ENCODE measurements around the gene C16orf74. TPM values are rescaled to one million over a fixed set of nuclear protein-coding genes. Genes with fewer than 3 reads are reported as not detected.

The C16orf74 gene
- total and polyA plus RNA-seq, 2 donors, result 1.5 to 6.4 TPM

GRCh38 chr16:85698459-85698891, 52.4 kb downstream of the C16orf74 start:
- no peaks in the 10 kb centered on the region for H3K36me3 ChIP-seq (ENCODE audit: control insufficient read depth in 2 of 2, insufficient read depth in 2 of 2, low read length in 1 of 2)
- peaks cover 0 to 29% of the 10 kb centered on the region in 2 donors for H3K27me3 ChIP-seq (ENCODE audit: control insufficient read depth in 2 of 2, insufficient read depth in 1 of 2, low read length in 1 of 2)
- H3K4me1 ChIP-seq (ENCODE audit: control insufficient read depth in 2 of 2, insufficient read depth in 2 of 2, low read length in 2 of 2), result peaks cover 0 to 2% of the 10 kb centered on the region in 2 donors
- H3K4me3 ChIP-seq (ENCODE audit: low read length in 2 of 2), result no peak overlapping the region
- H3K27ac ChIP-seq (ENCODE audit: low read depth in 1 of 2, low read length in 1 of 2), result no peak overlapping the region
- DNase-seq (ENCODE audit: low read depth in 6 of 9, low spot score in 9 of 9), result no peak
- 92% methylated on average over 7 of the region's 7 CpGs for WGBS
- H3K9me3 ChIP-seq (ENCODE audit: control insufficient read depth in 2 of 2, insufficient read depth in 1 of 2, low read length in 1 of 2), result no peaks in the 10 kb centered on the region

GRCh38 chr16:85697431-85697830, 53.5 kb downstream of the C16orf74 start:
- H3K4me1 ChIP-seq (ENCODE audit: control insufficient read depth in 2 of 2, insufficient read depth in 2 of 2, low read length in 2 of 2), result peaks cover 0 to 2% of the 10 kb centered on the region in 2 donors
- H3K9me3 ChIP-seq (ENCODE audit: control insufficient read depth in 2 of 2, insufficient read depth in 1 of 2, low read length in 1 of 2), result no peaks in the 10 kb centered on the region
- no peaks in the 10 kb centered on the region for H3K36me3 ChIP-seq (ENCODE audit: control insufficient read depth in 2 of 2, insufficient read depth in 2 of 2, low read length in 1 of 2)
- 86% methylated on average over 14 of the region's 14 CpGs for WGBS
- no peak overlapping the region for H3K27ac ChIP-seq (ENCODE audit: low read depth in 1 of 2, low read length in 1 of 2)
- no peak for DNase-seq (ENCODE audit: low read depth in 6 of 9, low spot score in 9 of 9)
- no peak overlapping the region for H3K4me3 ChIP-seq (ENCODE audit: low read length in 2 of 2)
- peaks cover 0 to 29% of the 10 kb centered on the region in 2 donors for H3K27me3 ChIP-seq (ENCODE audit: control insufficient read depth in 2 of 2, insufficient read depth in 1 of 2, low read length in 1 of 2)

DNA sequence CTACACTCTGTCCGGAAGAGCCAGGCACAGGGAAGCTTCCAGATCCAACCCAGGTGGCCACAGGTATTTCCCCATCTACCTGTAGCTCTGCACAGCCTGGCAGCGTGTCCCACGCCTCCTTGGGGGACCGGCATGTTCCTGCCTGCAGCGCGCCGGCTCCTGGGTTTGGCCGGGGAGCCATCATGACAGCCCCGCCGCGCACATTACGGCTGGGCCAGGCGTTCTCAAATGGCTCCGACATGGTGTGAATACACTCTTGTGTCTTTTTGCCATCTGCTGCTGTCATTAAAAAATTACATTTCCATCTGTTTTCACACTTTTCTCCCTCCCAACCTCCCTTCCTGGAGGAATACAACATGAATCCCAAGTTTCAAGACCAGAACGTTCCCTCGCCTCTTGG, 54.1 kb downstream of the C16orf74 start:
- no peak overlapping the region for H3K27ac ChIP-seq (ENCODE audit: low read depth in 1 of 2, low read length in 1 of 2)
- no peaks in the 10 kb centered on the region for H3K36me3 ChIP-seq (ENCODE audit: control insufficient read depth in 2 of 2, insufficient read depth in 2 of 2, low read length in 1 of 2)
- H3K9me3 ChIP-seq (ENCODE audit: control insufficient read depth in 2 of 2, insufficient read depth in 1 of 2, low read length in 1 of 2), result no peaks in the 10 kb centered on the region
- no peak for DNase-seq (ENCODE audit: low read depth in 6 of 9, low spot score in 9 of 9)
- WGBS, result 88% methylated on average over 16 of the region's 16 CpGs
- H3K27me3 ChIP-seq (ENCODE audit: control insufficient read depth in 2 of 2, insufficient read depth in 1 of 2, low read length in 1 of 2), result peaks cover 0 to 29% of the 10 kb centered on the region in 2 donors
- H3K4me3 ChIP-seq (ENCODE audit: low read length in 2 of 2), result no peak overlapping the region
- H3K4me1 ChIP-seq (ENCODE audit: control insufficient read depth in 2 of 2, insufficient read depth in 2 of 2, low read length in 2 of 2), result peaks cover 0 to 2% of the 10 kb centered on the region in 2 donors

GRCh38 chr16:85695196-85696128, 55.4 kb downstream of the C16orf74 start:
- H3K4me3 ChIP-seq (ENCODE audit: low read length in 2 of 2), result no peak overlapping the region
- peaks cover 0 to 4% of the 10 kb centered on the region in 2 donors for H3K4me1 ChIP-seq (ENCODE audit: control insufficient read depth in 2 of 2, insufficient read depth in 2 of 2, low read length in 2 of 2)
- DNase-seq (ENCODE audit: low read depth in 6 of 9, low spot score in 9 of 9), result no peak
- WGBS, result 91% methylated on average over 24 of the region's 24 CpGs
- no peaks in the 10 kb centered on the region for H3K9me3 ChIP-seq (ENCODE audit: control insufficient read depth in 2 of 2, insufficient read depth in 1 of 2, low read length in 1 of 2)
- H3K27me3 ChIP-seq (ENCODE audit: control insufficient read depth in 2 of 2, insufficient read depth in 1 of 2, low read length in 1 of 2), result peaks cover 0 to 24% of the 10 kb centered on the region in 2 donors
- H3K27ac ChIP-seq (ENCODE audit: low read depth in 1 of 2, low read length in 1 of 2), result no peak overlapping the region
- no peaks in the 10 kb centered on the region for H3K36me3 ChIP-seq (ENCODE audit: control insufficient read depth in 2 of 2, insufficient read depth in 2 of 2, low read length in 1 of 2)

GRCh38 chr16:85690469-85691064, 60.3 kb downstream of the C16orf74 start:
- Histone ChIP-seq H3K4me3 (ENCODE audit: low read length in 2 of 2) (no peak overlapping the region), H3K4me1 (ENCODE audit: control insufficient read depth in 2 of 2, insufficient read depth in 2 of 2, low read length in 2 of 2) (peaks cover 14 to 22% of the 10 kb centered on the region in 2 donors), H3K27ac (ENCODE audit: low read depth in 1 of 2, low read length in 1 of 2) (no peak overlapping the region), H3K27me3 (ENCODE audit: control insufficient read depth in 2 of 2, insufficient read depth in 1 of 2, low read length in 1 of 2) (peaks cover 0 to 4% of the 10 kb centered on the region in 2 donors), H3K36me3 (ENCODE audit: control insufficient read depth in 2 of 2, insufficient read depth in 2 of 2, low read length in 1 of 2) (no peaks in the 10 kb centered on the region), H3K9me3 (ENCODE audit: control insufficient read depth in 2 of 2, insufficient read depth in 1 of 2, low read length in 1 of 2) (no peaks in the 10 kb centered on the region)
- 79% methylated on average over 7 of the region's 7 CpGs for WGBS
- no peak for DNase-seq (ENCODE audit: low read depth in 6 of 9, low spot score in 9 of 9)

GRCh38 chr16:85689950-85690320, 61.0 kb downstream of the C16orf74 start:
- 86% methylated on average over 9 of the region's 9 CpGs for WGBS
- peaks cover 14 to 22% of the 10 kb centered on the region in 2 donors for H3K4me1 ChIP-seq (ENCODE audit: control insufficient read depth in 2 of 2, insufficient read depth in 2 of 2, low read length in 2 of 2)
- H3K4me3 ChIP-seq (ENCODE audit: low read length in 2 of 2), result no peak overlapping the region
- H3K36me3 ChIP-seq (ENCODE audit: control insufficient read depth in 2 of 2, insufficient read depth in 2 of 2, low read length in 1 of 2), result peaks cover 0 to 2% of the 10 kb centered on the region in 2 donors
- no peak overlapping the region for H3K27ac ChIP-seq (ENCODE audit: low read depth in 1 of 2, low read length in 1 of 2)
- H3K9me3 ChIP-seq (ENCODE audit: control insufficient read depth in 2 of 2, insufficient read depth in 1 of 2, low read length in 1 of 2), result no peaks in the 10 kb centered on the region
- DNase-seq (ENCODE audit: low read depth in 6 of 9, low spot score in 9 of 9), result no peak
- peaks cover 0 to 2% of the 10 kb centered on the region in 2 donors for H3K27me3 ChIP-seq (ENCODE audit: control insufficient read depth in 2 of 2, insufficient read depth in 1 of 2, low read length in 1 of 2)

DNA sequence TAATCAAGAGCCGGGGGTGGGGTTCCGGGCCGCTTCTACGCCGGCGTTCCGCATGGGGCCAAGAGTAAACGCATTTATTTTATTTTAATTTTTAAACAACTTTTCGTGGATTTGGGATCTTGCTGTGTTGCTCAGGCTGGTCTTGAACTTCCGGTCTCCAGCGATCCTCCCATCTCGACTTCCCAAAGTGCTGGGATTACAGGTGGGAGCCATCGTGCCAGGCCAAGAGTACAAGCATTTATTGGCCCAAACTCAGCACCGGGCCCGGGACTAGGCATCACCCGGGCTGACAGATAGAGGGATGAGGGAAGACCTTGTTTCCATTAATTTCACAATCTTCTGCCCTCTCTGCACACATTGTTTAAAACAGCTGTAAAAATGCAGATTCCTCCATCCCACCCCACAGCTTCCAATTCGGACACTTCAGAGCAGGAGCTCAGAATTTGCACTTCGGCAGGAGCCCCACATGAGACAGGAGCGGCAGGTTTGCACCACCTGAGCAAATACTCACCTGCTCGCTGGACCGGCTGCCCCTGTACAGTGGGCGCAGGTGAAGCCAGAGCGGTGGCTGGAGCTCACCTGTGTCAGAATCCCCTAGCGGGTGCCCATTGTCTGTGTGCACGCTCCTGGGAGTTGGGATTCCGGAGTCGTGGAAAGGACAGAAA, 61.5 kb downstream of the C16orf74 start:
- no peaks in the 10 kb centered on the region for H3K9me3 ChIP-seq (ENCODE audit: control insufficient read depth in 2 of 2, insufficient read depth in 1 of 2, low read length in 1 of 2)
- peaks cover 0 to 2% of the 10 kb centered on the region in 2 donors for H3K27me3 ChIP-seq (ENCODE audit: control insufficient read depth in 2 of 2, insufficient read depth in 1 of 2, low read length in 1 of 2)
- H3K36me3 ChIP-seq (ENCODE audit: control insufficient read depth in 2 of 2, insufficient read depth in 2 of 2, low read length in 1 of 2), result peaks cover 0 to 3% of the 10 kb centered on the region in 2 donors
- DNase-seq (ENCODE audit: low read depth in 6 of 9, low spot score in 9 of 9), result no peak
- H3K27ac ChIP-seq (ENCODE audit: low read depth in 1 of 2, low read length in 1 of 2), result no peak overlapping the region
- WGBS, result 50% methylated on average over 27 of the region's 27 CpGs
- peaks cover 14 to 22% of the 10 kb centered on the region in 2 donors for H3K4me1 ChIP-seq (ENCODE audit: control insufficient read depth in 2 of 2, insufficient read depth in 2 of 2, low read length in 2 of 2)
- H3K4me3 ChIP-seq (ENCODE audit: low read length in 2 of 2), result peak overlapping the region; percentile 22 to 64

DNA sequence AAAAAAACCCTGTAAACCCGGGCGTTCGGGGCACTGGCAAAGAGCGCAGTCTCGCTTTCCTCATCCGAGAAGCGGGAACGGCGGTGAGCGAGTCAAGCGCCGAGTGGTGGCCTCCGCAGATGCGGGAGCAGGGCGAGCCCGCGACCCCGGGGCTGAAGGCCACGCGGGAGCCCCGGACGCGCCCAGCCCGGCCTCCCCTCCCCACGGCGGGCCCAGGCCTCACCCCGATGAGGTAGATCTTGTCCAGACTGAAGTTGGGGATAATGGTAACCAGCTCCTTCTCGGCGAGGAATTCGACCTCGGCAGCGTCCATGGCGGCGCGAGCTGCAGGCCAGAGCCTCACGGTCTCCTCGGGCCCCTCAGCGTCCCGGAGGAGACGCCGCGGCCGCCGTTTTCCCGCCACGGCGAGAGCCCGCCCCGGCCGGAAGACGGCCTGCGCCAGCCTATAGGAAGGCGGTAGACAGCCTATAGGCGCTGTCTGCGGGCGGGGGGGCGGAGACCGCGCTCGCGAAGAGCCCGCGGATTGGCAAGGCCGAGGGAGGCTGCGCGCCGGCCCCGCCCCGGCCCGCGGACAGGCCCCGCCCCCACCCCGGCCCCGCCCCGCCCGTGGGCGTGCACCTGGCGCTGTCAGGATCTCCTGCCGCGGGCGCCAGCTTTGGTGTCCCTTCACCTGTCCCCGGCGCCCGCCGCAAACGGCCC, 62.2 kb downstream of the C16orf74 start, which contains the start of gene GINS2:
Gene GINS2, minus strand, starts transcription at position 369 of the 699 bp plus-strand sequence. Its CDS starts 56 bp downstream, at position 313.
- H3K27me3 ChIP-seq (ENCODE audit: control insufficient read depth in 2 of 2, insufficient read depth in 1 of 2, low read length in 1 of 2), result peaks cover 0 to 2% of the 10 kb centered on the region in 2 donors
- peak within 1 kb of the TSS; percentile 51 to 64 for H3K4me3 ChIP-seq (ENCODE audit: low read length in 2 of 2)
- peaks cover 0 to 3% of the 10 kb centered on the region in 2 donors for H3K36me3 ChIP-seq (ENCODE audit: control insufficient read depth in 2 of 2, insufficient read depth in 2 of 2, low read length in 1 of 2)
- no peak within 1 kb of the TSS for H3K27ac ChIP-seq (ENCODE audit: low read depth in 1 of 2, low read length in 1 of 2)
- 1% methylated on average over 86 of the region's 86 CpGs for WGBS
- H3K4me1 ChIP-seq (ENCODE audit: control insufficient read depth in 2 of 2, insufficient read depth in 2 of 2, low read length in 2 of 2), result peaks cover 14 to 22% of the 10 kb centered on the region in 2 donors
- H3K9me3 ChIP-seq (ENCODE audit: control insufficient read depth in 2 of 2, insufficient read depth in 1 of 2, low read length in 1 of 2), result no peaks in the 10 kb centered on the region
- DNase-seq (ENCODE audit: low read depth in 6 of 9, low spot score in 9 of 9), result peak; percentile 34 to 94 (median 81)

All from thymus (tissue), 11 donors.